ENCODE results near the gene CRYL1. TPM values are rescaled to one million over a fixed set of nuclear protein-coding genes. Genes with fewer than 3 reads are reported as not detected.

CRYL1 gene
- total and polyA plus RNA-seq, 2 of the 13 experiments (the other 11 are each of a cell fraction or from before 2014, with no cell fraction given), result 57.2 to 115 TPM

DNA sequence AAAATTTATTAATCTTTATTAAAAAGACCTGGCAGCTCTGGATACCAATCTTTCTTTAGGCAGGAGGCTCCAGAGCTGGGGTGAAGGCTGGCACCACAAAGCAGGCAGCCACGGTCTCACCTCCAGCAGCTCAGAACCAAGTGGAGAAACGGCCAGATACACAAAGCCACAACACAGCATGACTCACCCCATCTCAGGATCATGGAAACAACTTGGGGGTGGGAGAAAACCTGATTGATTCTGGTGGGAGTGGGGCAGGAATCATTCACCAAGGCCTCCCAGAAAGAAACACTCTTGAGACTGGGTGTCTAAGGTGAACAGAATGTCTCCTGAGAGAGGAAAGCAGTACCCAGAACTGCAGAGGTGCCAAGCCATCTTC is 64.2 kb downstream of the CRYL1 start (continued):
- TF ChIP-seq, protein P1, sequence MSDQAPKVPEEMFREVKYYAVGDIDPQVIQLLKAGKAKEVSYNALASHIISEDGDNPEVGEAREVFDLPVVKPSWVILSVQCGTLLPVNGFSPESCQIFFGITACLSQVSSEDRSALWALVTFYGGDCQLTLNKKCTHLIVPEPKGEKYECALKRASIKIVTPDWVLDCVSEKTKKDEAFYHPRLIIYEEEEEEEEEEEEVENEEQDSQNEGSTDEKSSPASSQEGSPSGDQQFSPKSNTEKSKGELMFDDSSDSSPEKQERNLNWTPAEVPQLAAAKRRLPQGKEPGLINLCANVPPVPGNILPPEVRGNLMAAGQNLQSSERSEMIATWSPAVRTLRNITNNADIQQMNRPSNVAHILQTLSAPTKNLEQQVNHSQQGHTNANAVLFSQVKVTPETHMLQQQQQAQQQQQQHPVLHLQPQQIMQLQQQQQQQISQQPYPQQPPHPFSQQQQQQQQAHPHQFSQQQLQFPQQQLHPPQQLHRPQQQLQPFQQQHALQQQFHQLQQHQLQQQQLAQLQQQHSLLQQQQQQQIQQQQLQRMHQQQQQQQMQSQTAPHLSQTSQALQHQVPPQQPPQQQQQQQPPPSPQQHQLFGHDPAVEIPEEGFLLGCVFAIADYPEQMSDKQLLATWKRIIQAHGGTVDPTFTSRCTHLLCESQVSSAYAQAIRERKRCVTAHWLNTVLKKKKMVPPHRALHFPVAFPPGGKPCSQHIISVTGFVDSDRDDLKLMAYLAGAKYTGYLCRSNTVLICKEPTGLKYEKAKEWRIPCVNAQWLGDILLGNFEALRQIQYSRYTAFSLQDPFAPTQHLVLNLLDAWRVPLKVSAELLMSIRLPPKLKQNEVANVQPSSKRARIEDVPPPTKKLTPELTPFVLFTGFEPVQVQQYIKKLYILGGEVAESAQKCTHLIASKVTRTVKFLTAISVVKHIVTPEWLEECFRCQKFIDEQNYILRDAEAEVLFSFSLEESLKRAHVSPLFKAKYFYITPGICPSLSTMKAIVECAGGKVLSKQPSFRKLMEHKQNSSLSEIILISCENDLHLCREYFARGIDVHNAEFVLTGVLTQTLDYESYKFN (CRISPR knock-in tag; conservative IDR thresholded peaks at IDR 0.05), result no peak
- TF ChIP-seq ZNF775 (CRISPR knock-in tag; IDR thresholded peaks at IDR 0.05; ENCODE audit: borderline replicate concordance), result no peak
- no peak for TF ChIP-seq PAX8 (CRISPR knock-in tag; IDR thresholded peaks at IDR 0.05; ENCODE audit: borderline replicate concordance)
- TF ChIP-seq SPEN (CRISPR knock-in tag; IDR thresholded peaks at IDR 0.05; ENCODE audit: low read depth), result no peak
- TF ChIP-seq CAMTA2 (CRISPR knock-in tag; IDR thresholded peaks at IDR 0.05; ENCODE audit: borderline replicate concordance), result no peak
- TF ChIP-seq, protein P2, sequence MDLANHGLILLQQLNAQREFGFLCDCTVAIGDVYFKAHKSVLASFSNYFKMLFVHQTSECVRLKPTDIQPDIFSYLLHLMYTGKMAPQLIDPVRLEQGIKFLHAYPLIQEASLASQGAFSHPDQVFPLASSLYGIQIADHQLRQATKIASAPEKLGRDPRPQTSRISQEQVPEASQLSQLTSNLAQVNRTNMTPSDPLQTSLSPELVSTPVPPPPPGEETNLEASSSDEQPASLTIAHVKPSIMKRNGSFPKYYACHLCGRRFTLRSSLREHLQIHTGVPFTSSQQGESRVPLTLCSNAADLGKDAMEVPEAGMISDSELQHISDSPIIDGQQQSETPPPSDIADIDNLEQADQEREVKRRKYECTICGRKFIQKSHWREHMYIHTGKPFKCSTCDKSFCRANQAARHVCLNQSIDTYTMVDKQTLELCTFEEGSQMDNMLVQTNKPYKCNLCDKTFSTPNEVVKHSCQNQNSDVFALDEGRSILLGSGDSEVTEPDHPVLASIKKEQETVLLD (CRISPR knock-in tag; IDR thresholded peaks at IDR 0.05; ENCODE audit: low read depth), result no peak

DNA sequence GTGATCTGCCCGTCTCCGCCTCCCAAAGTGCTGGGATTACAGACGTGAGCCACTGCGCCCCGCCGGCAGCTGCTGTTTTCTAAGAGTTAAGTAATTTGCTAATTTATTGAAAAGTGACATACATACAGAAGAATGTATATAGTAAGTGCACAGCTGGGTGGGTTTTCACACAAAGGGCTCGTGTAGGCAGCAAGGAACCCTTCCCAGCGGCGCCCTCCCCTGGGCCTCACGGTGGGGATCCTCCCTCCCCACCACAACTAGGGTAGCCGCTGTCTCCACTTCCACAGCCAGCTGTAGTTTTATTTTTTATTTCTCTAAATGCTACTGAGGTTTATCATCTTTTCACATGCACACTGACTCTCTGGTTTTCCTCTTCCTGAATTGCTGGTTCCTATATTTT is 64.9 kb downstream of the CRYL1 start:
- Histone ChIP-seq H3K79me2 (ENCODE audit: insufficient read depth, low read length) (no peaks in the 10 kb centered on the region), H3K4me1 (ENCODE audit: insufficient read depth, low read length) (no peaks in the 10 kb centered on the region), H3K4me2 (ENCODE audit: low read depth, low read length) (no peak overlapping the region), H3K36me3 (replicated peaks in 1 of 2; ENCODE audit: control insufficient read depth in 1 of 2, insufficient read depth in 2 of 2, low read length in 2 of 2) (no peaks in the 10 kb centered on the region; a peak in 1 of 5 replicates), H4K20me1 (ENCODE audit: insufficient read depth, low read length) (no peaks in the 10 kb centered on the region), H3K9me3 (ENCODE audit: low read length) (no peaks in the 10 kb centered on the region), H3K27ac (ENCODE audit: extremely low read length, insufficient read depth, low read length) (no peak overlapping the region), H2AFZ (ENCODE audit: low read length) (no peak overlapping the region), H3K9ac (ENCODE audit: insufficient read depth, low read depth, low read length) (no peak overlapping the region), H3K4me3 (replicated peaks in 1 of 3; ENCODE audit: insufficient read depth in 1 of 3, low read depth in 2 of 3, low read length in 3 of 3) (no peak overlapping the region), H3K27me3 (ENCODE audit: control insufficient read depth in 1 of 2, insufficient read depth in 2 of 2, low read length in 2 of 2) (no peaks in the 10 kb centered on the region; a peak in 1 of 5 replicates)
- in situ Hi-C loops (cut with HindIII; ENCODE audit: extremely low pct_ligation_motif_present, low pct_unique_long_range_greater_than_20kb), result no loop called here
- ATAC-seq (no peak), DNase-seq (ENCODE audit: low spot score) (no peak), FAIRE-seq (no peak)
- no TSS peak for BruUV-seq (replicated peaks)
- 93% methylated on average over 11 of the region's 11 CpGs for WGBS (ENCODE audit: low lambda C conversion rate)
- CTCF ChIA-PET (ENCODE audit: low intra/inter-chr PET ratio, low total read pairs), result no interaction called here
- POLR2A ChIA-PET, result no interaction called here
- intact Hi-C loops (cut with micrococcal nuclease; ENCODE audit: unreplicated experiment), result no loop called here
- TF ChIP-seq NFRKB (IDR thresholded peaks at IDR 0.05), result no peak
- no peak for TF ChIP-seq ETV6 (CRISPR knock-in tag; conservative IDR thresholded peaks at IDR 0.05)
- TF ChIP-seq NFIB (CRISPR knock-in tag; IDR thresholded peaks at IDR 0.05; ENCODE audit: borderline replicate concordance), result no peak
- no peak for TF ChIP-seq TARDBP (CRISPR knock-in tag; IDR thresholded peaks at IDR 0.05)
- no peak for TF ChIP-seq RFXANK (CRISPR knock-in tag; IDR thresholded peaks at IDR 0.05)
- TF ChIP-seq, protein P3, sequence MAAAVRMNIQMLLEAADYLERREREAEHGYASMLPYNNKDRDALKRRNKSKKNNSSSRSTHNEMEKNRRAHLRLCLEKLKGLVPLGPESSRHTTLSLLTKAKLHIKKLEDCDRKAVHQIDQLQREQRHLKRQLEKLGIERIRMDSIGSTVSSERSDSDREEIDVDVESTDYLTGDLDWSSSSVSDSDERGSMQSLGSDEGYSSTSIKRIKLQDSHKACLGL (CRISPR knock-in tag; IDR thresholded peaks at IDR 0.05), result no peak
- TF ChIP-seq, protein P4, sequence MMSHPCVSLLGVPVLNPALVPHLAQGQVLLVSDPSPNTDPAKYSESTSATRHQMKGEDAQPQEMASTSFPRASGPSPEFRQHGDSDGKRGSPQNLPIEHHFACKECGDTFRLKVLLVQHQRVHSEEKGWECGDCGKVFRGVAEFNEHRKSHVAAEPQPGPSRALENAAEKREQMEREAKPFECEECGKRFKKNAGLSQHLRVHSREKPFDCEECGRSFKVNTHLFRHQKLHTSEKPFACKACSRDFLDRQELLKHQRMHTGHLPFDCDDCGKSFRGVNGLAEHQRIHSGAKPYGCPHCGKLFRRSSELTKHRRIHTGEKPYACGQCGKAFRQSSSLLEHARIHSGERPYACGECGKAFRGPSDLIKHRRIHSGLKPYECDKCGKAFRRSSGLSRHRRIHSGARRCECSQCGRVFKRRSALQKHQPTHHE (CRISPR knock-in tag; IDR thresholded peaks at IDR 0.05; ENCODE audit: borderline replicate concordance), result no peak
- TF ChIP-seq HNRNPLL (IDR thresholded peaks at IDR 0.05; ENCODE audit: low read depth, low read length, poor library complexity, severe bottlenecking), result no peak
- no peak for TF ChIP-seq ZNF775 (CRISPR knock-in tag; IDR thresholded peaks at IDR 0.05; ENCODE audit: borderline replicate concordance)
- no peak for TF ChIP-seq SMAD1 (CRISPR knock-in tag; IDR thresholded peaks at IDR 0.05; ENCODE audit: borderline replicate concordance, low read depth)
- TF ChIP-seq ZNF75D (CRISPR knock-in tag; IDR thresholded peaks at IDR 0.05; ENCODE audit: borderline replicate concordance), result no peak
- no peak for TF ChIP-seq DNMT1 (CRISPR knock-in tag; IDR thresholded peaks at IDR 0.05)
- TF ChIP-seq NCOA5 (CRISPR knock-in tag; IDR thresholded peaks at IDR 0.05), result no peak

All from HepG2 (cell line).